Astrocyte (in vitro differentiated cells and primary cell): ENCODE measurements around the gene THOP1. TPM values are rescaled to one million over a fixed set of nuclear protein-coding genes. Genes with fewer than 3 reads are reported as not detected.

Experiments
- DNase-seq: peaks from one replicate; pipeline ENCODE4 v3.0.0-alpha.2; 2010; ENCODE audit warnings: low read depth
- FAIRE-seq: peaks from 2 replicates; lab custom pipeline; 2011; peaks lifted over from hg19 to GRCh38; lab: Jason Lieb, UNC
- H2AFZ ChIP-seq: 2 replicates; pipeline ENCODE4 v1.6.0; 2012; ENCODE audit warnings: low read depth, low read length, inconsistent platforms
- H3K27ac ChIP-seq: 2 replicates; pipeline ENCODE4 v1.5.1; 2011; ENCODE audit warnings: low read depth, low read length, inconsistent platforms
- H3K27me3 ChIP-seq: 2 replicates; pipeline ENCODE4 v1.6.0; 2011; ENCODE audit warnings: low read length, inconsistent platforms; ENCODE audit not compliant: insufficient read depth
- H3K36me3 ChIP-seq: 2 replicates; pipeline ENCODE4 v1.5.1; 2011; ENCODE audit warnings: low read length, inconsistent platforms; ENCODE audit not compliant: insufficient read depth
- H3K4me1 ChIP-seq: 2 replicates; pipeline ENCODE4 v1.5.1; 2011; ENCODE audit warnings: low read length, inconsistent platforms; ENCODE audit not compliant: insufficient read depth
- H3K4me2 ChIP-seq: 2 replicates; pipeline ENCODE4 v1.6.0; 2012; ENCODE audit warnings: low read length, inconsistent platforms
- H3K4me3 ChIP-seq: 2 replicates; pipeline ENCODE4 v1.5.1; 2011; ENCODE audit warnings: low read depth, mild to moderate bottlenecking, low read length, inconsistent platforms; ENCODE audit not compliant: insufficient read depth
- H3K79me2 ChIP-seq: 2 replicates; pipeline ENCODE4 v1.6.0; 2012; ENCODE audit warnings: mild to moderate bottlenecking, low read length, inconsistent platforms; ENCODE audit not compliant: insufficient read depth
- H3K9ac ChIP-seq: 2 replicates; pipeline ENCODE4 v1.6.0; 2012; ENCODE audit warnings: mild to moderate bottlenecking, low read length, inconsistent platforms
- H3K9me3 ChIP-seq: 2 replicates; pipeline ENCODE4 v1.5.1; 2012; ENCODE audit warnings: low read depth, mild to moderate bottlenecking, low read length, inconsistent platforms; ENCODE audit not compliant: insufficient read depth
- H4K20me1 ChIP-seq: 2 replicates; pipeline ENCODE4 v1.6.0; 2012; ENCODE audit warnings: low read length, inconsistent platforms; ENCODE audit not compliant: insufficient read depth
- H3K27ac Mint-ChIP-seq: one replicate; pipeline ENCODE4 v1.8.0; 2021; ENCODE audit warnings: mild to moderate bottlenecking, mixed read lengths; ENCODE audit not compliant: unreplicated experiment
- H3K27me3 Mint-ChIP-seq: one replicate; pipeline ENCODE4 v1.8.0; 2021; ENCODE audit warnings: low read depth, mixed read lengths; ENCODE audit not compliant: unreplicated experiment
- H3K36me3 Mint-ChIP-seq: one replicate; pipeline ENCODE4 v1.8.0; 2021; ENCODE audit warnings: low read depth, mixed read lengths; ENCODE audit not compliant: unreplicated experiment
- H3K4me1 Mint-ChIP-seq: one replicate; pipeline ENCODE4 v1.8.0; 2021; ENCODE audit warnings: low read depth, mixed read lengths; ENCODE audit not compliant: unreplicated experiment
- H3K4me3 Mint-ChIP-seq: one replicate; pipeline ENCODE4 v1.8.0; 2021; ENCODE audit warnings: mild to moderate bottlenecking, moderate library complexity, mixed read lengths; ENCODE audit not compliant: unreplicated experiment
- H3K9me3 Mint-ChIP-seq: one replicate; pipeline ENCODE4 v1.8.0; 2021; ENCODE audit warnings: mild to moderate bottlenecking, mixed read lengths; ENCODE audit not compliant: unreplicated experiment
- EZH2 ChIP-seq: IDR thresholded peaks from 2 replicates; pipeline ENCODE4 v1.6.1; 2012; ENCODE audit warnings: mild to moderate bottlenecking, low read length, inconsistent platforms; ENCODE audit not compliant: insufficient read depth
- total RNA-seq: library from RNA; stranded (reverse); gene quantifications from 2 replicates; pipeline ENCODE4 v1.2.1, GENCODE V29; 2021
- TF ChIP-seq, protein P1 (sequence below): IDR thresholded peaks from 2 replicates; pipeline ENCODE4 v1.5.1; 2011; ENCODE audit warnings: low read depth, mild to moderate bottlenecking, inconsistent platforms, low read length, moderate library complexity; ENCODE audit not compliant: insufficient read depth

Gene THOP1
- total RNA-seq, 1 donor from 2014 or later = 73.4 TPM

DNA sequence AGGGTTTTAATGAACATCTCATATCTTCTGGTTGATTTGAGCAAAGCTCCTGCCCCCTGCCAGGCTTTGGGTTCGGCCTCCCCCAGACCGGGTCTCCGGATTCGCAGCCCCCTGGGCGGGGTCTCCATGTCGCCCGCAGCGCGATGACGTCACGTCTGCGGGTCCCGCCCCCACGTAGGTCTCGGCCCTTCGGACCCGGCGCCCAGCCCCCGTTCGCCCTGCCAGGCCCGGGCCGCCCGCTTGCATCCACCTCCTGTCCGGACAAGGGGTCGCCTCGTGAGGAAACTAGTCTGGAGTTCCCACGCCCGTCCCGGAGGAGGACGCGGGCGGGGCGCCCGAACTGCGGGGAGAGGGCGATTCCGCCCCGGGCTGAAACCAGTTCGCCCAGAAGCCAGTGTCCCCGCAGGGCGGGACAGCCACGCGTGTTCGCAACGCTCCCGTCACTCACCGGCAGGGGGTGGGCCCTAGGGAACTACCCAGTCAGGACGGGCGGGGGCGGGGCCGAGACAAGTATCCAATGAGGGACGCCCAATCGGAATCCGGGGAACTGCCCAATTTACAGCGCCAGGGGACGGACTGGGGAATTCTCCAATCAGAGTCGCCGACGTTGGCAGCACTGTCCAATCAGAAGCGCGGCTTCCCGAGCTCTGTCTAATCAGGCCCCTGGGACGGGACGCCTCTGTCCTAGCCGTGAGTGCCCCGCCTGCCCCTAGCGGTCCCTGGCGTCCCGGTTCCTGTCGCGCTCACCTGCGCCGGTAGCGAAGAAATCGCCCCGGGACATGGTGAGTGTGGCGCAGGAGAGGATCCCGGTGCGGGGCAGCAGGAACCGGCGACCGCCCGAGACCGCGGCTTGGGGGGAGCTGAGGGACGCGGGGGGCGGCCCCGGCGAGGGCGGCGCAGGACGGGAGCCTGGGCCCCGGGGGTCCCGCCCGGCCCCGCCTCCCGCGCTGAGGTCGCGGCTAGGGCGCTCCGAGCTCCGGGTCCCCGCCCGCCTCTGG, 55.8 kb downstream of the THOP1 start, which contains the start of gene ZNF555:
TSS of gene ZNF555 (plus strand) at position 682 of the 998 bp plus-strand sequence. CDS start at position 780, 98 bp downstream.
- Histone ChIP-seq H3K9me3 (peaks cover 13% of the 10 kb centered on the region), H3K4me2 (peak within 1 kb of the TSS; percentile 92), H2AFZ (peak within 1 kb of the TSS; percentile 92), H3K27me3 (no peaks in the 10 kb centered on the region), H3K9ac (peak within 1 kb of the TSS; percentile 86), H3K79me2 (peaks cover 36% of the 10 kb centered on the region), H3K4me1 (peaks cover 8% of the 10 kb centered on the region), H3K27ac (peak within 1 kb of the TSS; percentile 87), H3K36me3 (no peaks in the 10 kb centered on the region), H4K20me1 (peaks cover 18% of the 10 kb centered on the region), H3K4me3 (peak within 1 kb of the TSS; percentile 65)
- FAIRE-seq (peak; percentile 89), DNase-seq (peak; percentile 98)
- peaks cover 5% of the 10 kb centered on the region for H3K4me1 Mint-ChIP-seq
- TF ChIP-seq, protein P1, sequence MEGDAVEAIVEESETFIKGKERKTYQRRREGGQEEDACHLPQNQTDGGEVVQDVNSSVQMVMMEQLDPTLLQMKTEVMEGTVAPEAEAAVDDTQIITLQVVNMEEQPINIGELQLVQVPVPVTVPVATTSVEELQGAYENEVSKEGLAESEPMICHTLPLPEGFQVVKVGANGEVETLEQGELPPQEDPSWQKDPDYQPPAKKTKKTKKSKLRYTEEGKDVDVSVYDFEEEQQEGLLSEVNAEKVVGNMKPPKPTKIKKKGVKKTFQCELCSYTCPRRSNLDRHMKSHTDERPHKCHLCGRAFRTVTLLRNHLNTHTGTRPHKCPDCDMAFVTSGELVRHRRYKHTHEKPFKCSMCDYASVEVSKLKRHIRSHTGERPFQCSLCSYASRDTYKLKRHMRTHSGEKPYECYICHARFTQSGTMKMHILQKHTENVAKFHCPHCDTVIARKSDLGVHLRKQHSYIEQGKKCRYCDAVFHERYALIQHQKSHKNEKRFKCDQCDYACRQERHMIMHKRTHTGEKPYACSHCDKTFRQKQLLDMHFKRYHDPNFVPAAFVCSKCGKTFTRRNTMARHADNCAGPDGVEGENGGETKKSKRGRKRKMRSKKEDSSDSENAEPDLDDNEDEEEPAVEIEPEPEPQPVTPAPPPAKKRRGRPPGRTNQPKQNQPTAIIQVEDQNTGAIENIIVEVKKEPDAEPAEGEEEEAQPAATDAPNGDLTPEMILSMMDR = no peak
- TF ChIP-seq EZH2 = no peak
- peaks cover 36% of the 10 kb centered on the region for H3K9me3 Mint-ChIP-seq
- H3K27ac Mint-ChIP-seq = peak within 1 kb of the TSS; percentile 47
- H3K36me3 Mint-ChIP-seq = peaks cover 43% of the 10 kb centered on the region
- H3K27me3 Mint-ChIP-seq = no peaks in the 10 kb centered on the region
- H3K4me3 Mint-ChIP-seq = peak within 1 kb of the TSS; percentile 91

DNA sequence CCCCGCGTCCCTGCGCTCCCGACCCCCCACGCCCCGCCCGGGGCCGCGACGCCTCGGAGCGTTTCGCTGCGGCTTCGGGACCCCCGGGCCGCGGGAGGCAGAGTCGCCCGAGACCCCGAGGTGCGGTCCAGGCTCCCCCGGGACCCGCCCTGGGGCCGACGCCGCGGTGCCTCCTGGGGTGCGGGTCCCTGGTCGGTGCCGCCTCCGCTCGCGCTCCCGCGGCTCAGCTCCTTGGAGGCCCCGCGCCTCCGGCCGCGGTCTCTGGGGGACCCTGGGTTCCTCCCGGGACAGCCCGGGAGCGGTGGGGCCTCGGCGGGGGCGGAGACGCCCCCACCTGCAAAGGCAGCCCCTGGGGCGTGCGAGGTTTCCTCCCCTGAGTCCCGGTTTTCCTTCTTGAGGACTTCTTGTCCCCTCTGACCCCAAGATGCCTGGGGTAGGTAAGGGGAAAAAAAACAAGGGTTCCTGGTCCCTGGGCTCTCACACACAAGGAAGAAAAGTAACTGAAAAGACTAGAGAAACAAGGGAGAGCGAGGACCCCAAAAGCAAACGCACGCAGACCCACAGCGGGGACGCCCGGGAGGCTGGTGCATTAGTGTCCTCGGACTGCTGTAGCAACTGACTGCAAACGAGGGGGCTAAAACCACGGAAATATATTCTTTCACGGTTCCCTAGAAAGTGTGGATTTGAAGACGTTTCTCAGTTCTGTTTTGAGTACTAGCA, 56.7 kb downstream of the THOP1 start:
- peaks cover 34% of the 10 kb centered on the region for H3K9me3 Mint-ChIP-seq

More for the DNA sequence above, 56.7 kb downstream of the THOP1 start:
- Mint-ChIP-seq H3K36me3 (peaks cover 40% of the 10 kb centered on the region), H3K4me3 (peak overlapping the region; percentile 86), H3K27me3 (no peaks in the 10 kb centered on the region), H3K4me1 (peaks cover 5% of the 10 kb centered on the region), H3K27ac (no peak overlapping the region)
- no peak for FAIRE-seq
- Histone ChIP-seq H4K20me1 (peaks cover 19% of the 10 kb centered on the region), H3K27ac (no peak overlapping the region), H3K9ac (peak overlapping the region; percentile 86), H3K4me3 (peak overlapping the region; percentile 65), H3K4me2 (peak overlapping the region; percentile 92), H2AFZ (peak overlapping the region; percentile 92), H3K4me1 (peaks cover 8% of the 10 kb centered on the region), H3K27me3 (no peaks in the 10 kb centered on the region), H3K9me3 (peaks cover 6% of the 10 kb centered on the region), H3K36me3 (no peaks in the 10 kb centered on the region), H3K79me2 (peaks cover 41% of the 10 kb centered on the region)
- DNase-seq = no peak
- TF ChIP-seq, protein P1 = no peak
- TF ChIP-seq EZH2 = no peak
